SU-DHL-6 (cell line): Measurements from ENCODE around the gene FBXO42.

ENCODE experiments used
- H2AFZ ChIP-seq: fragments of 200-600 bp; sonication (generic); 2 replicates; pipeline ENCODE4 v1.6.1; 2014; ENCODE audit warnings: low read depth, mild to moderate bottlenecking, moderate library complexity, mixed read lengths, antibody characterized with exemption, low read length; ENCODE audit not compliant: severe bottlenecking
- H3F3A ChIP-seq: fragments of 200-600 bp; shearing (Covaris generic); 2 replicates; pipeline ENCODE4 v1.6.0; 2016; ENCODE audit warnings: antibody characterized with exemption, mild to moderate bottlenecking; ENCODE audit not compliant: insufficient read depth
- H3K27ac ChIP-seq: fragments of 200-600 bp; sonication (generic); 2 replicates; pipeline ENCODE4 v1.5.1; 2016; ENCODE audit warnings: low read depth, mild to moderate bottlenecking, low read length, moderate library complexity, mixed read lengths
- H3K27me3 ChIP-seq: fragments of 200-600 bp; sonication (generic), shearing (Covaris generic); 2 replicates; pipeline ENCODE4 v1.6.0; 2014; ENCODE audit warnings: mild to moderate bottlenecking, low read length
- H3K36me3 ChIP-seq: fragments of 200-600 bp; sonication (generic); 2 replicates; pipeline ENCODE4 v1.6.1; 2014; ENCODE audit warnings: mild to moderate bottlenecking, low read length, mixed read lengths
- H3K4me2 ChIP-seq: fragments of 300-600, 200-600 bp; shearing (Covaris generic), sonication (generic); 2 replicates; pipeline ENCODE4 v1.6.0; 2014; ENCODE audit warnings: low read length, low read depth, mild to moderate bottlenecking; ENCODE audit not compliant: poor library complexity, severe bottlenecking
- H3K4me3 ChIP-seq: fragments of 200-600 bp; sonication (generic); 2 replicates; pipeline ENCODE4 v1.5.1; 2014; ENCODE audit warnings: antibody characterized with exemption, low read length, mild to moderate bottlenecking, mixed read lengths; ENCODE audit not compliant: insufficient read depth, poor library complexity, severe bottlenecking
- H3K79me2 ChIP-seq: fragments of 200-600 bp; sonication (generic); 2 replicates; pipeline ENCODE4 v1.6.1; 2014; ENCODE audit warnings: mild to moderate bottlenecking, low read length, moderate library complexity; ENCODE audit not compliant: insufficient read depth
- H3K9ac ChIP-seq: fragments of 200-600 bp; sonication (generic); 2 replicates; pipeline ENCODE4 v1.7.0; 2014; ENCODE audit warnings: mild to moderate bottlenecking, low read length
- H3K9me2 ChIP-seq: fragments of 200-600 bp; sonication (generic); replicated peaks from 2 replicates; pipeline ENCODE4 v1.6.1; 2014; ENCODE audit warnings: low read length; ENCODE audit not compliant: insufficient read depth
- H3K9me3 ChIP-seq: fragments of 200-600 bp; sonication (generic); 2 replicates; pipeline ENCODE4 v1.6.1; 2014; ENCODE audit warnings: low read length, mixed read lengths; ENCODE audit not compliant: insufficient read depth
- H4K20me1 ChIP-seq: fragments of 200-600 bp; sonication (generic); 2 replicates; pipeline ENCODE4 v1.6.1; 2014; ENCODE audit warnings: low read depth, mild to moderate bottlenecking, antibody characterized with exemption, low read length, moderate library complexity, mixed read lengths
- EZH2phosphoT487 ChIP-seq: fragments of 200-600 bp; sonication (generic), shearing (Covaris generic); conservative IDR thresholded peaks from 2 replicates; pipeline ENCODE4 v1.6.1; 2018; ENCODE audit warnings: mild to moderate bottlenecking, antibody characterized with exemption, low read length, moderate library complexity, mixed read lengths
- TF ChIP-seq, protein P1 (sequence below): fragments of 200-600 bp; sonication (generic); IDR thresholded peaks from one replicate; pipeline ENCODE4 v1.5.1; 2017; ENCODE audit warnings: antibody characterized with exemption, mild to moderate bottlenecking, low read length, moderate library complexity; ENCODE audit not compliant: insufficient read depth, poor library complexity, severe bottlenecking

Gene FBXO42

DNA sequence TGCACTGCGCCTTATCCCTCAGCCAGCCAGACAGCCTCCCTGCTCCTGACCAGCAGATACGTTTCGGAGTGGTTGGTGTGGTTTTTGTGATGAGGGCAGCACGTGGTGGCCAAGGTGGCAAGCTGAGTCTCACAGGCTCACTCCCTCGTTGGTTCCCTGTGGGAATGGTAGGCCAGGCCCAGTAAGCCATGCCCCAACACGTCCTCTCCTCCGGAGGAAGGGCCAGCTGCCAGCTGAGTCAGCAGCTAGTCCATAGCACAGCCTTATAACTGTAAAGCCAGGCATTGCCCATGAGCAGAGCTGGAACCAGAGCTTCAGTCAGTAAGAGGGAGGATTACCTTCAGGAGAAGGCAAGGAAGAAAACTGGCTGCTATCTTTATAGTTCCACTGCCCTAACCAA lies 44.3 kb upstream of the FBXO42 start:
- H3K4me2 ChIP-seq = no peak overlapping the region
- H3K9me3 ChIP-seq = no peaks in the 10 kb centered on the region
- peaks cover 18% of the 10 kb centered on the region; the same call in 1 of the 2 replicates for H4K20me1 ChIP-seq
- H3K9ac ChIP-seq = no peak overlapping the region
- peaks cover 21% of the 10 kb centered on the region for H3K79me2 ChIP-seq
- H3K27me3 ChIP-seq = no peaks in the 10 kb centered on the region
- H3K4me3 ChIP-seq = no peak overlapping the region
- TF ChIP-seq EZH2phosphoT487 = no peak
- TF ChIP-seq, protein P1, sequence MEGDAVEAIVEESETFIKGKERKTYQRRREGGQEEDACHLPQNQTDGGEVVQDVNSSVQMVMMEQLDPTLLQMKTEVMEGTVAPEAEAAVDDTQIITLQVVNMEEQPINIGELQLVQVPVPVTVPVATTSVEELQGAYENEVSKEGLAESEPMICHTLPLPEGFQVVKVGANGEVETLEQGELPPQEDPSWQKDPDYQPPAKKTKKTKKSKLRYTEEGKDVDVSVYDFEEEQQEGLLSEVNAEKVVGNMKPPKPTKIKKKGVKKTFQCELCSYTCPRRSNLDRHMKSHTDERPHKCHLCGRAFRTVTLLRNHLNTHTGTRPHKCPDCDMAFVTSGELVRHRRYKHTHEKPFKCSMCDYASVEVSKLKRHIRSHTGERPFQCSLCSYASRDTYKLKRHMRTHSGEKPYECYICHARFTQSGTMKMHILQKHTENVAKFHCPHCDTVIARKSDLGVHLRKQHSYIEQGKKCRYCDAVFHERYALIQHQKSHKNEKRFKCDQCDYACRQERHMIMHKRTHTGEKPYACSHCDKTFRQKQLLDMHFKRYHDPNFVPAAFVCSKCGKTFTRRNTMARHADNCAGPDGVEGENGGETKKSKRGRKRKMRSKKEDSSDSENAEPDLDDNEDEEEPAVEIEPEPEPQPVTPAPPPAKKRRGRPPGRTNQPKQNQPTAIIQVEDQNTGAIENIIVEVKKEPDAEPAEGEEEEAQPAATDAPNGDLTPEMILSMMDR = no peak
- peaks cover 8% of the 10 kb centered on the region; the same call in 1 of the 2 replicates for H3K36me3 ChIP-seq
- H3K27ac ChIP-seq = no peak overlapping the region
- no peaks in the 10 kb centered on the region for H3K9me2 ChIP-seq
- no peak overlapping the region for H2AFZ ChIP-seq
- no peaks in the 10 kb centered on the region for H3F3A ChIP-seq

DNA sequence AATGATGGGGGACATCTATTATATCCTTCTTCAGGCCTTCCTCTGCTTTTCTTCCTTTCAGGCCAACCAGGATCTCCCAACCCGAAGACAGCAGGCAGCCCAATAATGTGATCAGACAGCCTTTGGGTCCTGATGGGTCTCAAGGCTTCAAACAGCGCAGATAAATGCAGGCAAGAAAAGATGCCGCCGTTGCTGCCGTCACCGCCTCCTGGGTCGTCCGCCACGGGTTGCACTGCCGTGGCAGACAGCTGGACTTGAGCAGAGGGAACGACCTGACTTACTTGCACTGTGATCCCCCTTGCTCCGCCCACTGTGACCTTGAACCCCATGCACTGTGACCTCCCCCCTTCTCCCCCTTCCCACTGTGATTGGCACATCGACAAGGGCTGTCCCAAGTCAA lies 42.7 kb upstream of the FBXO42 start:
- Histone ChIP-seq H3F3A (no peaks in the 10 kb centered on the region), H3K9me2 (no peaks in the 10 kb centered on the region), H3K36me3 (peaks cover 8% of the 10 kb centered on the region; the same call in 1 of the 2 replicates), H2AFZ (no peak overlapping the region), H3K4me3 (no peak overlapping the region), H3K9ac (no peak overlapping the region), H3K9me3 (no peaks in the 10 kb centered on the region), H3K4me2 (no peak overlapping the region), H3K27me3 (no peaks in the 10 kb centered on the region), H3K79me2 (peaks cover 37% of the 10 kb centered on the region), H4K20me1 (peaks cover 27% of the 10 kb centered on the region; the same call in 1 of the 2 replicates), H3K27ac (no peak overlapping the region)
- TF ChIP-seq, protein P1 = no peak
- TF ChIP-seq EZH2phosphoT487 = no peak

DNA sequence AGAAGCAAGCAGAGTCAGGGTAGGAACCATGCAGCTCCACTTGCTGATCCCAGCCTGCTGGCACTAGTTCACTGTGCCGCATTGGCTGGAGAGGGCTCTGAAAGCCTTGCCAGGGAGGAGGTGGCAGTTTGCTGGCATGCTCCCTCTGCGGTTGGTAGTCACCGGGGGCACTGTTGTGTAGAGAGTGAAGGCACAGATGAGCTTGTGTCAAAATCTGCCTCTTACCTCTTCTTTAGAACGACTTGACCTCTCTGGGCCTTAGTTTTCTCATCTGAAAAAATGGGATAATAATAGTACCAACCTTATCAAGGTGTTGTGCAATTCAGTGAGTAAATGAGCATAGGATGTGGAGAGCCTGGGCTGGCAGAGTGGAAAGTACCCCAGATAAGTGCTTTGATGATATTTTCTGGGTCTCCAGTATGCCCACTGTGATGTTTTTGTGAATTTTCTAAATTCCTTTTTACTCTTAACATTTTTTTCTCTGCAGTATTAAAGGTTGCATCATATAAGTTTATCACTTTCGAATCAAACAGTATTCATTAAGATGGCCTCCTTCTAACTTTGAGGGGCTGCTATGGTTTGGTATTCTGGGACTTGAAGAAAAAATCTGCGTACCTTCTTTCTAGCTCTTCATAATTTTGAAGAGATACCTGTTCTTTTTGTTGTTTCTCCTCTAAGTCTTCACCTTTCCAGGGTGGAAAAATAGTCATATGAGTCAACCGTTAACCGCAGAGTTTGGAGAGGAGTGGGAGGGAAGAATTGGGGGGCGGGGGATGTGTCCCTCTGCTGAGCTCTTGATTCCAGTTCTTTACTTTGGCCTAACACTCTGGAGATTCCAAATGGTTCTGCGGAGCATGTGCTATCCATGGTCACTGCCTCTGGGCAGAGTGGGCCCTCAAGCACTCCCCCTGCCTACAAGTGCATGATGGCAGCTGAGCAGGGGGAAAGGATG lies 41.6 kb upstream of the FBXO42 start:
- Histone ChIP-seq H3K27me3 (no peaks in the 10 kb centered on the region), H2AFZ (no peak overlapping the region), H3K4me3 (no peak overlapping the region), H3F3A (no peaks in the 10 kb centered on the region), H3K4me2 (no peak overlapping the region), H3K9me2 (no peaks in the 10 kb centered on the region), H4K20me1 (peaks cover 31% of the 10 kb centered on the region; the same call in 1 of the 2 replicates), H3K9me3 (no peaks in the 10 kb centered on the region), H3K9ac (no peak overlapping the region), H3K36me3 (peaks cover 8% of the 10 kb centered on the region; the same call in 1 of the 2 replicates), H3K79me2 (peaks cover 45% of the 10 kb centered on the region), H3K27ac (no peak overlapping the region)
- TF ChIP-seq EZH2phosphoT487 = no peak
- TF ChIP-seq, protein P1 = no peak
